Activated CD8-positive, alpha-beta T cell treated with anti-CD3 and anti-CD28 coated beads, Interleukin-2, amount 10 ng/mL, durations not matched to agents 7 days and 5 days (primary cell): ENCODE results near the gene MSI2. TPM values are rescaled to one million over a fixed set of nuclear protein-coding genes. Genes with fewer than 3 reads are reported as not detected.
A peak's percentile ranks its signal among the peaks of the same experiment; 100 is the strongest.

Experiments
- ATAC-seq: fragments of 150-1000 bp; cut with Tn5 transposase; one replicate; pipeline ENCODE4 v1.10.0; 2021; ENCODE audit warnings: moderate library complexity
- CTCF ChIA-PET: fragments of 350-600 bp; sonication (Branson Sonifier 250); formaldehyde crosslinking; loops from one replicate; lab custom pipeline; 2021; ENCODE audit warnings: antibody characterized with exemption; lab: Charles Lee
- POLR2A ChIA-PET: fragments of 350-600 bp; sonication (Branson Sonifier 250); formaldehyde crosslinking; loops from one replicate; lab custom pipeline; 2021; ENCODE audit warnings: antibody characterized with exemption; lab: Charles Lee
- DNase-seq: peaks from one replicate; pipeline ENCODE4 v3.0.0-alpha.2; 2020
- H3K27ac Mint-ChIP-seq: one replicate; pipeline ENCODE4 v1.8.0; 2021; ENCODE audit warnings: mild to moderate bottlenecking, mixed read lengths
- H3K27me3 Mint-ChIP-seq: one replicate; pipeline ENCODE4 v1.8.0; 2021; ENCODE audit warnings: low read depth, mixed read lengths
- H3K36me3 Mint-ChIP-seq: one replicate; pipeline ENCODE4 v1.8.0; 2021; ENCODE audit warnings: low read depth, mixed read lengths
- H3K4me1 Mint-ChIP-seq: one replicate; pipeline ENCODE4 v1.8.0; 2021; ENCODE audit warnings: low read depth, mixed read lengths
- H3K4me3 Mint-ChIP-seq: one replicate; pipeline ENCODE4 v1.8.0; 2021; ENCODE audit warnings: mild to moderate bottlenecking, mixed read lengths
- H3K9me3 Mint-ChIP-seq: one replicate; pipeline ENCODE4 v1.8.0; 2022; ENCODE audit warnings: mixed read lengths; ENCODE audit not compliant: insufficient read depth
- total RNA-seq, 2 experiments: library from RNA; stranded (reverse); gene quantifications; one replicate each; pipeline ENCODE4 v1.2.3, GENCODE V29; 2021

The MSI2 gene
- total RNA-seq, 2 experiments from 2014 or later = 123 to 125 TPM

DNA sequence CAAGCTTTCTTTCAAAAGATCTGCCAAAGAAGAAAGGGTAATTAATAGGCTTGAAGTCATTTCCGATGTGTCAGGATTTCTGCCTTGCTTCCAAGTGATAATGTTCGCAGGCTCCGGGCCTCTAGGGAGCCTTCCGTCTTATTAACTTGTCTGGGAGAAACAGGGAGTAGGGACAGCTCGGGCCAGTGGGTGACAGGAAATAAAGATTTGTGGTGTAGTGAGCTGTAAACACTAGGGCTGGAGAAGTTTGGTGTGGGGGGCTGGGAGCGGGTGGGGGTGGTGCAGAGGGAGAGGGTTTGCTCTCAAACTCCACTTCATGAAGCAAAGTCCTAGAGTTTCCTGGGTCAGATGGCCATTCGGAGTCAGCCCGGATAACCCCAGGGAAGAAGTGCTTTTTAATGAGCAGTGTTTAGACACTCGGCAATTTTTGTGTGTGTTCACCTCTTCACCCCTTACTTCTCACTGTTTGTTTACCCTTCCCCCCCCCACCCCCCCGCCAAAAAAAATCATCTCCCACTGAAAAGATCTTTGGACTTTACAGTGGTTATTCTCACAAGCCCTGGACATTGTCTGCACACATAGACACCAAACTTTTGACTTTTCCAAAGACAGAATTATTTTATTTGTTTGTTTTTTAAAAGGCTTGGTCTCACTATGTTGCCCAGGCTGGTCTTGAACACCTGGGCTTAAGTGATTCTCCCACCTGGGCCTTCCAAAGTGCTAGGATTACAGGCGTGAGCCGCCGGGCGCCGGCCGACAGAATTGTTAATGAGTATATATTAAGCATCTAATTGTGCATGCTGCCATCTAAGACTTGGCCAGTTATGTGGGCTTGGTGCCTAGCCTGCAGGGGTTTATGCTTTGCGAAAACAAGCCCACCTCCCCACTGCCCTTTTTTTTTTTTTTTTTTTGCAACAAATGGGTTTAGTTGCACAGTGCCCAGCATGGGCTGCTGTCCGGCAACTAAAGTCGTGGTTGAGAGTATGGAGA, 292.4 kb downstream of the MSI2 start:
- POLR2A ChIA-PET = interaction anchor here (0.7 kb wide), 1 partner anchor 26 kb away, joined by 4 read pairs; no protein-coding TSS in a partner anchor
- no peaks in the 10 kb centered on the region for H3K9me3 Mint-ChIP-seq
- no peak for ATAC-seq
- no peak overlapping the region for H3K4me3 Mint-ChIP-seq
- no peaks in the 10 kb centered on the region for H3K27me3 Mint-ChIP-seq
- H3K27ac Mint-ChIP-seq = no peak overlapping the region
- DNase-seq = no peak
- peaks cover 34% of the 10 kb centered on the region for H3K4me1 Mint-ChIP-seq
- CTCF ChIA-PET = interaction anchor here (1.0 to 5.1 kb wide), 2 partner anchors 123 to 306 kb away, joined by 3 to 32 read pairs; no protein-coding TSS in a partner anchor
- H3K36me3 Mint-ChIP-seq = no peaks in the 10 kb centered on the region

DNA sequence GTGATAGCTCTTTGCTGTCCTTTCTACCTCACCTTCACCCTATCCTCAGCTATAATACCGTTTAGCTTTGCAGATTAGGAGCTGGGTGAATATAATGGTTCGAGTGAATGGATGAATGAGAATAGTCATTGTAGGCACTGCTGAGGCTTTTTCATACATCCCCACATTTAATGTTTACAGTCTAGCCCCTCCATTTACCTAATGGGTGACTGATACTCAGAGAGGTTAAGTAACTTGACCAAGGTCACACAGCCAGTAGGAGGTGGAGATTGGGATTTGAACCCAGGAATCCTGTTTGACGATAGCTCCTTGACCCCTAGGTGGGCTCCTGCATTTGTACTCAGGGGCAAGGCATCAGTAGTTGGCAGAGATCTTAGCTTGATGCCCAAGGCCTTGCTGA, 293.1 kb downstream of the MSI2 start:
- Mint-ChIP-seq H3K4me1 (peaks cover 34% of the 10 kb centered on the region), H3K27me3 (no peaks in the 10 kb centered on the region), H3K27ac (no peak overlapping the region), H3K4me3 (no peak overlapping the region), H3K36me3 (no peaks in the 10 kb centered on the region), H3K9me3 (no peaks in the 10 kb centered on the region)
- ChIA-PET POLR2A (interaction anchor here (0.8 kb wide), 1 partner anchor 23 kb away, joined by 3 read pairs; no protein-coding TSS in a partner anchor), CTCF (interaction anchor here (1.0 to 5.1 kb wide), 4 partner anchors 49 to 306 kb away, joined by 3 to 32 read pairs (median 6); no protein-coding TSS in a partner anchor)
- DNase-seq (no peak), ATAC-seq (no peak)

GRCh38 chr17:57550016-57550415, 293.7 kb downstream of the MSI2 start:
- Mint-ChIP-seq H3K27ac (no peak overlapping the region), H3K4me1 (peaks cover 34% of the 10 kb centered on the region), H3K9me3 (no peaks in the 10 kb centered on the region), H3K36me3 (no peaks in the 10 kb centered on the region), H3K4me3 (no peak overlapping the region), H3K27me3 (no peaks in the 10 kb centered on the region)
- ATAC-seq (no peak), DNase-seq (no peak)
- POLR2A ChIA-PET = interaction anchor here (0.6 to 0.8 kb wide), 2 partner anchors 12 to 22 kb away, joined by 3 read pairs; no protein-coding TSS in a partner anchor
- CTCF ChIA-PET = interaction anchor here (1.4 to 5.1 kb wide), 3 partner anchors 49 to 190 kb away, joined by 5 to 32 read pairs (median 6); no protein-coding TSS in a partner anchor

- peaks cover 34% of the 10 kb centered on the region for H3K4me1 Mint-ChIP-seq
- DNase-seq = no peak
- CTCF ChIA-PET = interaction anchor here (0.8 to 5.1 kb wide), 6 partner anchors 8 to 189 kb away, joined by 3 to 32 read pairs (median 7); no protein-coding TSS in a partner anchor
- H3K27me3 Mint-ChIP-seq = no peaks in the 10 kb centered on the region
- no peak for ATAC-seq
- no peak overlapping the region for H3K4me3 Mint-ChIP-seq
- H3K36me3 Mint-ChIP-seq = no peaks in the 10 kb centered on the region
- H3K9me3 Mint-ChIP-seq = no peaks in the 10 kb centered on the region
- POLR2A ChIA-PET = interaction anchor here (0.6 kb wide), 1 partner anchor 11 kb away, joined by 3 read pairs; no protein-coding TSS in a partner anchor
- H3K27ac Mint-ChIP-seq = no peak overlapping the region
Observed at GRCh38 chr17:57550668-57551315, 294.5 kb downstream of the MSI2 start.

DNA sequence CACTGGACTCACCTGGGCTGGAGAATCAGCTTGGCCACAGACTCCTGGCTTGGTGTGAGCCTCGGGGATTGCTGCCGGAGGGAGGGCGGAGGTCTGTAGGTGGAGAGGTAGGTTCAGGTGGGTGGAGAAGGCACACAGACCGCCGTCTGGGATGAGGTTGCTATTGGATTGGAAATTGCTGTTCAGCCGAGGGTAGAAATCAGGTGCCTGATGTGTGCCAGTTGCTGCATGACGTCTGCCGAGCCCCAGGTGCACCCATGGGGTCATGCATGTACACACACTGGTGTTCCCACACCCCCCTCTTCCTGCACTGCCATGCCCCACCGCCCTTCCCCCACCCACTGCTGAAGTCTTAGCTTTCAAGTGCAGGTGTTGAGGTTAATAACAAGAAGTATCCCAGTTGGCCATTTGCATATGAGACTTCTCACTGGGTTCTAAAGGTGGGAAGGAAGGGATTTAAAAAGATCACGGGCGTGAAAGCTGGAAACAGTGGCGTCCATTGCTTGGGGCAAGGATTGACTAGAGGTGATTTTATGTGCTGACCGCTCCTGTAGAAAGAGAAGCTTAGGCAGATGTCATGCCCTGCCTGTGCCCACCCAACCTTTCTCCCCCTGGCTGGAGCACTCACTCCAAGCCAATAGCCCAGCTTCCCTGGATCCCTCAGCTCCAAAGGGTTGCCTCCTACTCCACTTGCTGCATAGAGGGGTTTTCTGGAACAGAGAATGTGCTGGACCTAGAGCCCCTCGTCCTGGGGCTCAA, 295.2 kb downstream of the MSI2 start:
- no peak for DNase-seq
- Mint-ChIP-seq H3K27me3 (no peaks in the 10 kb centered on the region), H3K4me1 (peaks cover 34% of the 10 kb centered on the region)

DNA sequence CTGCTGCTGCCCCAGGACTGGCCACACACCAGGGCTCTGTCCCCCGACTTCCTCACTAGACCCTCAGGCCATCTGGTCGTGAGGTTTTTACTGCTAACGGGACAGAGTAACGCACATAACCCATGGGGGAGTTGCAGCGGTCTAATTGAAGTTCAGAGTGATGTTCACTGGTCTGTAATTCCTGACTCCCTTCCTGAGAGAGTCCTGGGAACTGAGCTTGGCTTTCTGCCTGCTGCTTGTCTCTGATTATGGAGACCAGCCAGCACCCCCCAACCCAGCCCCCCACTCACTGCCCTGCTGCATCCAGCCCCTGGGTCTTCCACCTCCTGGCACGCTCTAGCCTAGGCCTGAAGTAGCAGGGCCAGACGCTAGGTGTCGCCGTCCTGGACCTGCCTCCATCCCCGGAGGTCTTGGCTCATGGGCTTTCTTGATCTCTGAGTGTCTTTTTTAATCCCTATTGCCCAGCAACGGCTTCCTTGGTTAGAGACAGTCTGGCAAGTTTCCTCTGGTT, 295.8 kb downstream of the MSI2 start:
- peak; percentile 51 for DNase-seq
- peak overlapping the region; percentile 9 for H3K27ac Mint-ChIP-seq
- H3K9me3 Mint-ChIP-seq = no peaks in the 10 kb centered on the region
- peaks cover 33% of the 10 kb centered on the region for H3K4me1 Mint-ChIP-seq
- ChIA-PET CTCF (interaction anchor here (0.7 to 5.1 kb wide), 14 partner anchors 8 to 309 kb away, joined by 3 to 32 read pairs (median 4); no protein-coding TSS in a partner anchor), POLR2A (no interaction called here)
- H3K27me3 Mint-ChIP-seq = no peaks in the 10 kb centered on the region
- no peak overlapping the region for H3K4me3 Mint-ChIP-seq
- H3K36me3 Mint-ChIP-seq = no peaks in the 10 kb centered on the region
- peak; percentile 49 for ATAC-seq

More for the DNA sequence above, 295.2 kb downstream of the MSI2 start:
- H3K27ac Mint-ChIP-seq = no peak overlapping the region
- ATAC-seq = no peak
- H3K9me3 Mint-ChIP-seq = no peaks in the 10 kb centered on the region
- POLR2A ChIA-PET = no interaction called here
- CTCF ChIA-PET = interaction anchor here (0.7 to 5.1 kb wide), 10 partner anchors 8 to 309 kb away, joined by 3 to 32 read pairs (median 5); no protein-coding TSS in a partner anchor
- no peaks in the 10 kb centered on the region for H3K36me3 Mint-ChIP-seq
- no peak overlapping the region for H3K4me3 Mint-ChIP-seq

GRCh38 chr17:57553526-57553925, 297.2 kb downstream of the MSI2 start:
- Mint-ChIP-seq H3K4me1 (peaks cover 24% of the 10 kb centered on the region), H3K27me3 (no peaks in the 10 kb centered on the region), H3K9me3 (no peaks in the 10 kb centered on the region), H3K27ac (no peak overlapping the region), H3K4me3 (no peak overlapping the region), H3K36me3 (peaks cover 2% of the 10 kb centered on the region)
- ATAC-seq (no peak), DNase-seq (no peak)
- ChIA-PET CTCF (interaction anchor here (1.2 to 5.1 kb wide), 7 partner anchors 9 to 280 kb away, joined by 3 to 32 read pairs (median 13); no protein-coding TSS in a partner anchor), POLR2A (no interaction called here)

- POLR2A ChIA-PET = interaction anchor here (0.5 kb wide), 1 partner anchor 29 kb away, joined by 4 read pairs; no protein-coding TSS in a partner anchor
- no peak for DNase-seq
- H3K9me3 Mint-ChIP-seq = no peaks in the 10 kb centered on the region
- no peak overlapping the region for H3K4me3 Mint-ChIP-seq
- CTCF ChIA-PET = interaction anchor here (1.2 to 5.1 kb wide), 6 partner anchors 14 to 279 kb away, joined by 3 to 32 read pairs (median 4); no protein-coding TSS in a partner anchor
- peaks cover 24% of the 10 kb centered on the region for H3K4me1 Mint-ChIP-seq
- no peak for ATAC-seq
- peaks cover 2% of the 10 kb centered on the region for H3K36me3 Mint-ChIP-seq
- H3K27me3 Mint-ChIP-seq = no peaks in the 10 kb centered on the region
- no peak overlapping the region for H3K27ac Mint-ChIP-seq
Observed at GRCh38 chr17:57553991-57554825, 297.9 kb downstream of the MSI2 start.

DNA sequence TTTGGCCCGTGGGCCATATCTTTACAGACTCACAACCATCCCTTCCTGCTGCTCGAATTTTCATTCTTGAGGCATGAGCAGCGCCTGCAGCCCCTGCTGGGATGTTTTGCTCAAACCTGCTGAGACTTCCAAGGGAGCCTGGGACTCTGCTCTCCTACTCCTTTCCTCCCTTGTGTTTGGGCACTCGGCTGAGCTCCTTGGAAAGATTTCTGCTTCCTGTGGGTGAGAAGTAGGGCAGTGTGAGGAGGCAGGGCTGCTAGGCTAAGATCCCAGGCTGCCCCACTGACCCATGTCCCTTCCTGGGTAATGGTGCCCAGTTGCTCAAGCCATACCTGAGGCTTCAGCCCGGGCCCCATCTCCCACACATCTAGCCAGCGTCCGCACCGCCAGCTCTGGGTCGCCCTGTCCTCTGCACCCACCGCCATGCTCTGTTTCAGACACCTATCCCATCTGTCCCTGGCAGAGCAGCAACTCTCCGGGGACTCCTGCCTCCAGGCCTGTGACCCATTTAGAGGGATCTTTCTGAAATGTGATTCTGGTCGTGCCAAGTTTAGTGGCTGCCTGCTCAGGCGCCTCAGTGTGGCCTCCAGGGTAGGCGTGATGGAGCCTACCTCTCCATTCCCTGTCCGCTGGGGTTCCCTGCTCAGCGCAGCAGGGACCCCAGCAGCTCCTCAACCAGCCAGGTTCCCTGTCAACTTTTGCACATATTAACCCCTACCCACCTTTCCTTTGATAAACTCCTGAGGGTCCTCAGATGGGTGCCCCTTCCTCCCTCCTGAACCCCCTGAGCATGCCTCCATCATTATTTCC, 298.7 kb downstream of the MSI2 start:
- POLR2A ChIA-PET = no interaction called here
- DNase-seq = no peak
- CTCF ChIA-PET = interaction anchor here (0.6 to 1.5 kb wide), 5 partner anchors 23 to 278 kb away, joined by 3 to 4 read pairs (median 3); no protein-coding TSS in a partner anchor
- no peak for ATAC-seq
- peaks cover 2% of the 10 kb centered on the region for H3K36me3 Mint-ChIP-seq
- no peak overlapping the region for H3K27ac Mint-ChIP-seq
- no peak overlapping the region for H3K4me3 Mint-ChIP-seq
- H3K4me1 Mint-ChIP-seq = peaks cover 21% of the 10 kb centered on the region
- no peaks in the 10 kb centered on the region for H3K27me3 Mint-ChIP-seq
- no peaks in the 10 kb centered on the region for H3K9me3 Mint-ChIP-seq
